Activated T-cell treated with anti-CD3 and anti-CD28 coated beads, Interleukin-2, amount 50 U/mL, for 72 hours (primary cell): ENCODE data around the gene FAM184A. TPM values are rescaled to one million over a fixed set of nuclear protein-coding genes. Genes with fewer than 3 reads are reported as not detected.
"Not testable (repeated sequence)": the region's sequence is repeated elsewhere in the genome, so short reads cannot be mapped to it uniquely, and the experiment has no call there.

Experiments used
- ATAC-seq, 2 donors: fragments of 150-1000 bp; cut with Tn5 transposase; replicated peaks in 1 of 2; 2 replicates each; pipeline ENCODE4 v1.10.0; 2021; ENCODE audit warnings: moderate library complexity in 2 of 2, mild to moderate bottlenecking in 1 of 2
- DNase-seq, 2 donors: peaks; one replicate each; pipeline ENCODE4 v3.0.0; 2021 to 2022; ENCODE audit warnings: mixed read lengths in 1 of 2
- H3K27ac Mint-ChIP-seq: one replicate; pipeline ENCODE4 v1.8.0; 2022; ENCODE audit warnings: mild to moderate bottlenecking, moderate library complexity, mixed read lengths
- H3K27me3 Mint-ChIP-seq: one replicate; pipeline ENCODE4 v1.8.0; 2022; ENCODE audit warnings: low read depth, mixed read lengths
- H3K36me3 Mint-ChIP-seq, 2 donors: one replicate each; pipeline ENCODE4 v1.8.0; 2022; ENCODE audit warnings: mixed read lengths in 2 of 2, mild to moderate bottlenecking in 1 of 2; ENCODE audit not compliant: insufficient read depth in 2 of 2
- H3K4me1 Mint-ChIP-seq: one replicate; pipeline ENCODE4 v1.8.0; 2022; ENCODE audit warnings: low read depth, mixed read lengths
- H3K4me3 Mint-ChIP-seq, 2 donors: one replicate each; pipeline ENCODE4 v1.8.0; 2022; ENCODE audit warnings: mild to moderate bottlenecking in 2 of 2, mixed read lengths in 2 of 2, moderate library complexity in 2 of 2
- H3K9me3 Mint-ChIP-seq, 2 donors: one replicate each; pipeline ENCODE4 v1.8.0; 2022; ENCODE audit warnings: mixed read lengths in 2 of 2
- total RNA-seq, 2 donors: library from RNA; stranded (reverse); gene quantifications; one replicate each; pipeline ENCODE4 v1.2.3, GENCODE V29; 2022

Gene FAM184A, protein sequence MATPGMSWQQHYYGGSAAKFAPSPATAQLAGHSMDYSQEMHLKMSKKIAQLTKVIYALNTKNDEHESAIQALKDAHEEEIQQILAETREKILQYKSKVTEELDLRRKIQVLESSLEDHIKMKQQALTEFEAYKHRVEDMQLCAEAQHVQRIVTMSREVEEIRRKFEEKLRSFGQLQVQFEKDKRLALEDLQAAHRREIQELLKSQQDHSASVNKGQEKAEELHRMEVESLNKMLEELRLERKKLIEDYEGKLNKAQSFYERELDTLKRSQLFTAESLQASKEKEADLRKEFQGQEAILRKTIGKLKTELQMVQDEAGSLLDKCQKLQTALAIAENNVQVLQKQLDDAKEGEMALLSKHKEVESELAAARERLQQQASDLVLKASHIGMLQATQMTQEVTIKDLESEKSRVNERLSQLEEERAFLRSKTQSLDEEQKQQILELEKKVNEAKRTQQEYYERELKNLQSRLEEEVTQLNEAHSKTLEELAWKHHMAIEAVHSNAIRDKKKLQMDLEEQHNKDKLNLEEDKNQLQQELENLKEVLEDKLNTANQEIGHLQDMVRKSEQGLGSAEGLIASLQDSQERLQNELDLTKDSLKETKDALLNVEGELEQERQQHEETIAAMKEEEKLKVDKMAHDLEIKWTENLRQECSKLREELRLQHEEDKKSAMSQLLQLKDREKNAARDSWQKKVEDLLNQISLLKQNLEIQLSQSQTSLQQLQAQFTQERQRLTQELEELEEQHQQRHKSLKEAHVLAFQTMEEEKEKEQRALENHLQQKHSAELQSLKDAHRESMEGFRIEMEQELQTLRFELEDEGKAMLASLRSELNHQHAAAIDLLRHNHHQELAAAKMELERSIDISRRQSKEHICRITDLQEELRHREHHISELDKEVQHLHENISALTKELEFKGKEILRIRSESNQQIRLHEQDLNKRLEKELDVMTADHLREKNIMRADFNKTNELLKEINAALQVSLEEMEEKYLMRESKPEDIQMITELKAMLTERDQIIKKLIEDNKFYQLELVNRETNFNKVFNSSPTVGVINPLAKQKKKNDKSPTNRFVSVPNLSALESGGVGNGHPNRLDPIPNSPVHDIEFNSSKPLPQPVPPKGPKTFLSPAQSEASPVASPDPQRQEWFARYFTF
- total RNA-seq, result 10 to 100 TPM; 18.4 to 18.5 TPM

DNA sequence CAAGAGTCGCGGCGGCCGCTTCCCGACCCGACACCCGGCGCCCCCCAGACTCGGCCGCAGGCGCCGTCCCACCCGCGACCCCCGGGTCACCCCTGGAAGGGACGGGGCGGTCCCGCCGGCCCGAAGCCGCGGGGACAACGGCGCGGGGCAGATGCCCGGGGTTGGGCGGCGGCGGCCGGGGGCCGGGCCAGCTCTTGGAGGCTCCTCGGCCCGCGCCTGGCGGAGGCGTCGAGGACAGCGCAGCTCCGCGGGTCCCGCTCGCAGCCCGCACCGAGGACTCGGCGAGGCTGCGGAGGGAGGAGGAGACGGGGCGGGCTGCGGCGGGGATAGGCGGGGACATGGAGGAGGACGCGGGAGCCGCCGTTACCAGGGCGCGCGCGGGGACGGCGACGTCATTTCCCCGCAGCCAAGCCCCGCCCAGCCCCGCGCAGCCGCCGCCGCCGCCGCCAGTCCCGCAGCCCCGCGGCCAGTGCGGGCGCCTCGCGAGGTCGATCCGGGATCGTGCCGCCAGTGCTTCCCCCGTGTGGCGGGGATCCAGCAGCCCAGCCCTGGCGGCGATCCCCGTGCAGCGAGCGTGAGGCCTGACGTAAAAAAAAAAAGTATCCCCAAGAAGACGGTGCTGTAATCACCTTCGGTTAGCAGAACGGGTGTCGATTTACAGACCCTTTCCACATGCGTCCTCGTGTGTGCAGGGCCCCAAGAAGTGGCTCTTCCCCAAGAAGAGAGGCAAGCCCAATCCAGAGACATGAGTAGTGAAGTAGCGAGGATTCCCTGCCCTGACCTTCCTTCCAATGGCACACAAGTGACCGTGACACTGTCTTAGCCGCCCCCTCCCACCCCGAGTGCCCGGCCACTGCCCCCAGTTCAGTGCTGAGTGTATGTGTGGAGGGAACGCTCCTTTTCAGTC lies at the start of gene FAM184A:
FAM184A (minus strand) TSS at position 289 of the 907 bp plus-strand sequence. CDS start 365 bp downstream, outside the sequence.
- Mint-ChIP-seq H3K4me3 (peak within 1 kb of the TSS; percentile 93 to 94), H3K27me3 (no peaks in the 10 kb centered on the region), H3K27ac (peak within 1 kb of the TSS; percentile 89), H3K4me1 (peaks cover 51% of the 10 kb centered on the region), H3K9me3 (peaks cover 2 to 8% of the 10 kb centered on the region in 2 donors), H3K36me3 (peaks cover 7 to 12% of the 10 kb centered on the region in 2 donors)
- ATAC-seq (peak; percentile 75), DNase-seq (peak; percentile 84 to 85)

DNA sequence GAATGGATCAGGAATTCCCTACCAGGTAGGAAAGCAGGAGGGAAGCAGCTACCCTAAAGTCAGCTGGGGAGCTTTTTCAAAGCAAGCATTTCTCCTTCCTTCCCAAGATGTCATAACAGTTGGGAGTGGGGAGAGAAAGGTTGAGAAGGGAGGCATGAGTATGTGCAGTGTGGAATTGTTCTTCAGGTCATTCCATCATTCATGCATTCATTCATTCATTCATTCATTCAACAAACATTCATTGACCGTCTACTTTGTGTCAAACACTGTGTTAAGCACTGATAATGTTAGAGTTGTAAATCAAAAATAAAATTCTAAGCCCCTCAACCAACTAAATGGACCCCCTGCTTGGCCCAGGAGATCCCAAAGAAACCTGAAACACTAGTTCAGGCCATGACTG lies 49.2 kb upstream of the FAM184A start:
- H3K4me1 Mint-ChIP-seq, result peaks cover 10% of the 10 kb centered on the region
- ATAC-seq, result no peak

DNA sequence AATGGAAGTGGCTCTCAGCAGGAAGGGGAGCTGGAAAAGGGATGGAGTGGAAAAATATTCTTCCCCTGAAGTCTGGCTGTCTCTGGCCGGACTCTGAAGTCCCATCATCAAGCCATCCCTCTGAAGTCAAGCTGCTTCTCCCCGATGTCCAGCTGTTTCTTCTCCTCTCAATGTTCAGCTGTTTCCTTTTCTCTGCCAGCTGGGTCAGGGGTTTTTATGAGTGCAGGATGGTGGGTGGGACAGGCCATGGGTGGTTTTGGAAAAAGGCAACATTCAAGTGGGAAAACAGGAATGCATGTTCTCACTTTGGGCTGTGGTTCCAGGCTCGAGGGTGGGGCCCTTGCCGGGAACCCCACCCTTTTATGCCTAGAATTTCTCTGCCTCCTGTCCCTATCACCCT lies 48.4 kb upstream of the FAM184A start:
- H3K4me1 Mint-ChIP-seq, result peaks cover 10% of the 10 kb centered on the region
- peaks cover 21% of the 10 kb centered on the region for H3K27me3 Mint-ChIP-seq
- H3K27ac Mint-ChIP-seq, result no peak overlapping the region
- ATAC-seq (no peak), DNase-seq (no peak)
- no peak overlapping the region for H3K4me3 Mint-ChIP-seq
- H3K36me3 Mint-ChIP-seq, result no peaks in the 10 kb centered on the region
- no peaks in the 10 kb centered on the region for H3K9me3 Mint-ChIP-seq

More for the DNA sequence above, 49.2 kb upstream of the FAM184A start:
- Mint-ChIP-seq H3K9me3 (no peaks in the 10 kb centered on the region), H3K36me3 (no peaks in the 10 kb centered on the region), H3K27ac (no peak overlapping the region), H3K27me3 (peaks cover 21% of the 10 kb centered on the region), H3K4me3 (no peak overlapping the region)
- DNase-seq, result no peak

DNA sequence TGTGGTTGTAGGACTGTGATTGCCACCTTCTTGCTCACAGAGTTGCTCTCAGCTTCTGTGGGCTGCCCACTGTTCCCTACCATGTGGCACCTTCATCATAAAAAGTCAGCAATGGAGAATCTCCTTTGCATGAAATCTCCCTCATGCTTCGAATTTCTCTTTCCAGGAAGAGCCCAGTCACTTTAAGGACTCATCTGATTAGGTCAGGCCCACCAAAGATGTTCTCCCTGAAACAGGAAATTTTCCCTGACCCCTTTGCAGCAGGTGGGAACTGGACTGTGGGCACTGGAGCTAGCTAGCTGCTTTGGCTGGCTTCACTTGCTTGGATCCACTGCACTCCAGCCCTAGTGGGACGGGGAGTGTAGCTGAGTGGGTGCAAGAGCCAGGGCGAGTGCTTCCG lies 47.7 kb upstream of the FAM184A start:
- Mint-ChIP-seq H3K27ac (no peak overlapping the region), H3K4me3 (no peak overlapping the region), H3K9me3 (no peaks in the 10 kb centered on the region), H3K36me3 (no peaks in the 10 kb centered on the region), H3K4me1 (peaks cover 10% of the 10 kb centered on the region), H3K27me3 (peaks cover 21% of the 10 kb centered on the region)
- DNase-seq (no peak), ATAC-seq (no peak)

DNA sequence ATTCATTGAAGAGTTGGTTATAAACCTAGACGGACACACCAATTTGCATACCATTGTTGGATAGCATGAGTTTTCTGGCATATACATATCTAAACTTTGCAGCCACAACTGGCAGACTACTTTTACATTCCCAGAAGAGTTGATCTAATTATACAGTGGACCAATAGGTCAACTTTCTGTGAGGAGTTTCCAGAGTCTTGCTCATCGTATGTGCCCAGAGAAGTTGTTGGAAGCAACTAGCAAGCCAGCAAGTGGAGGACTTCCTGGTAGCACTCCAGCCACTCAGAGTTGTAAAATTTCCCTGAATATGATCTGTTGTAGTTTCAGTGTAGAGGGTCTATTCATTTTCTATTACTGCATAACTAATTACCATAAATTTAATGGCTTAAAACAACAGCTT lies 47.1 kb upstream of the FAM184A start:
- ATAC-seq (no peak), DNase-seq (no peak)
- Mint-ChIP-seq H3K9me3 (no peaks in the 10 kb centered on the region), H3K27ac (no peak overlapping the region), H3K4me1 (peaks cover 10% of the 10 kb centered on the region), H3K36me3 (no peaks in the 10 kb centered on the region), H3K27me3 (peaks cover 21% of the 10 kb centered on the region), H3K4me3 (no peak overlapping the region)

DNA sequence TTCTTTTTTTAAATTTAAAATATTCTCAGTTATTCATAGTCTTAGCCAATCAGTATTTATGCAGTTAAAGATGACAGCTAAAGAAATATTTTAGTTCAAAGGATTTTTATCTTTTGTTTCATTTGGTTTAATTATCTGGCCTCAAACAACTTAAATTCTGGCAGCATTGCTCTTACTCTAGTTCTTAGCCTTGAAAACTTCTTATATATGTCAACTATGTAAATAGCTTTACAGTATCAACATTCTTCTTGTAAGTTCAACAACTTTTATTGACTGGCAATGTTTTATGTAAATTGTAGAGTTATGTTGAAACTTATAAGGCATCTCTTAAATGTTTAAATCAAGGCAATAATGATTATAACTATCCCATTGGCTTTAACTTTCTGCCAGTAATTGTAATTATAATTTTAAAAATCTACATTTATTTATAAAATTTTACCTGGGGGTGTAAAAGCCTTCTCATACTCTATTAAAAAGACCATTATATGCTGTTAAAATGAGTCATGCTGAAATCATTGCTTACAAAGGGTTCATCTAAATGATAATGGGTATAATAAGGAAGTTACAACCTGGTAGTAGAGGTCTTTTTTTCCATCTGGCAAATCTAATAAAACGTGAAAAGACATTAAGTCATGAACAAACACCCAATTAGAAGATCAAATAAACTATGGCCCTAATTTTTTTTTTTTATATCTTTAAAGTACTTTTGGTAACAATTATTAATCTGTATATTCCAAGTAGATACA lies 45.8 kb upstream of the FAM184A start:
- DNase-seq, result no peak
- no peaks in the 10 kb centered on the region for H3K36me3 Mint-ChIP-seq
- no peaks in the 10 kb centered on the region for H3K9me3 Mint-ChIP-seq
- no peak overlapping the region for H3K27ac Mint-ChIP-seq
- H3K27me3 Mint-ChIP-seq, result peaks cover 14% of the 10 kb centered on the region
- H3K4me1 Mint-ChIP-seq, result peaks cover 3% of the 10 kb centered on the region
- no peak overlapping the region for H3K4me3 Mint-ChIP-seq
- no peak for ATAC-seq

DNA sequence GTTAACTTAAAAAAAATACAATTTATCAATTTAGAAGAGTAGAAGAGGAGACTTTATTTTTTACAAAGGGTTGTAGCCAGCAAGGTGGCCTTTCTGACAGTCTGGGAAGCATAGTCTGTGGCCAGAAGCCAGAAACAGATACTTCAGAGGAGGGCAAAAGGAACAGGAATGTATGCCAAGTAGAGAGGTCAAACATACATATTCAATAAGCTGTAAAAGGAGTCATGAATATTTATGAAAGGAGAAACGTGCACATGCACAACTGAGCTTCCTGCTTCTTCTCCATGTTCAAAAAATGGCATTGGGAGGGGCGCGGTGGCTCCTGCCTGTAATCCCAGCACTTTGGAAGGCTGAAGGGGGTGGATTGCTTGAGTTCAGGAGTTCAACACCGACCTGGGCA lies 43.9 kb upstream of the FAM184A start:
- Mint-ChIP-seq H3K27ac (no peak overlapping the region), H3K9me3 (no peaks in the 10 kb centered on the region), H3K27me3 (no peaks in the 10 kb centered on the region), H3K36me3 (no peaks in the 10 kb centered on the region), H3K4me3 (no peak overlapping the region), H3K4me1 (no peaks in the 10 kb centered on the region)
- DNase-seq (no peak), ATAC-seq (no peak)

DNA sequence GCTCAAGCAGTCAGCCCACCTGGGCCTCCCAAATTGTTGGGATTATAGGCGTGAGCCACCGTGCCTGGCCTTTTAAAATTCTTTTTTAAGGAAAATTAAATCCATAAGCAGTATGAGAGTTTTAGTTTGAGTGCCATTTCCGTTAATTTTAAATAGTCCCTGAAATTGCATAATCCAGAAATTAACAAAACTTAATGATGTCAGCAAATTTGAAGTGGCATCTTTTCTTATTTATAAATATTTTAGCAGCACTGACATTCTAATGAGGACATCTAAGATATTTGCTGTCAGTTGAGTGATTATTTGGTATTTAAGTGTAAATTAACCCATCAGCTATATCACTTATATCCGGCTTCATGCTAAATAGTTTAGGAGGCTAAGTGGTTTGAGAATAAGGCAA lies 42.9 kb upstream of the FAM184A start:
- no peaks in the 10 kb centered on the region for H3K9me3 Mint-ChIP-seq
- H3K27me3 Mint-ChIP-seq, result no peaks in the 10 kb centered on the region
- no peaks in the 10 kb centered on the region for H3K4me1 Mint-ChIP-seq
- ATAC-seq (no peak), DNase-seq (no peak)
- H3K36me3 Mint-ChIP-seq, result no peaks in the 10 kb centered on the region
- H3K4me3 Mint-ChIP-seq, result no peak overlapping the region
- H3K27ac Mint-ChIP-seq, result no peak overlapping the region

DNA sequence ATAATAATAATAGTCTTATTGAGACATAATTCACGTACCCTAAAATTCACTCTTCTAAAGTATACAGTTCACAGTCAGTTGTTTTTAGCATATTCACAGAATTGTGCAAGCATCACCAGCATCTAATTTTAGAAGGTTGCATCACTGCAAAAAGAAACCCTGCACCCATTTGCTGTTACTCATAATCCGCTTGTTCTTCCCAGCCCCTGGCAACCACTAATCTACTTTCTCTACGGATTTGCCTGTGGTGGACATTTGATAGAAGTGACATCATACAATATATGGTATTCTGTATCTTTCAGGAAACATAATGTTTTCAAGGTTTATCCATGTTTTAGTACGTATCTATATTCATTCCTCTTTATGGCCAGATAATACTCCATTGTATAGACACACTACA lies 41.5 kb upstream of the FAM184A start:
- H3K36me3 Mint-ChIP-seq, result no peaks in the 10 kb centered on the region
- H3K4me1 Mint-ChIP-seq, result no peaks in the 10 kb centered on the region
- ATAC-seq (no peak), DNase-seq (no peak)
- H3K27ac Mint-ChIP-seq, result no peak overlapping the region
- no peaks in the 10 kb centered on the region for H3K27me3 Mint-ChIP-seq
- no peak overlapping the region for H3K4me3 Mint-ChIP-seq
- no peaks in the 10 kb centered on the region for H3K9me3 Mint-ChIP-seq

DNA sequence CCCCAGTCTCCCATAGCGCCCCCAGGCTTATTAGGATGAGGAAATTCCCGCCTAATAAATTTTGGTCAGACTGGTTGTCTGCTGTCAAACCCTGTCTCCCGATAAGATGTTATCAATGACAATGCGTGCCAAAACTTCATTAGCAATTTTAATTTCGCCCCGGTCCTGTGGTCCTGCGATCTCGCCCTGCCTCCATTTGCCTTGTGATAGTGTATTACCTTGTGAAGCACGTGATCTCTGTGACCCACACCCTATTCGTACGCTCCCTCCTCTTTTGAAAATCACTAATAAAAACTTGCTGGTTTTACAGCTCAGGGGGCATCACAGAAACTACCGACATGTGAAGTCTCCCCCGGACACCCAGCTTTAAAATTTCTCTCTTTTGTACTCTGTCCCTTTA lies 40.6 kb upstream of the FAM184A start:
- not testable (repeated sequence) for H3K9me3 Mint-ChIP-seq, DNase-seq, ATAC-seq, H3K27ac Mint-ChIP-seq, H3K4me3 Mint-ChIP-seq, H3K36me3 Mint-ChIP-seq, H3K4me1 Mint-ChIP-seq, H3K27me3 Mint-ChIP-seq

DNA sequence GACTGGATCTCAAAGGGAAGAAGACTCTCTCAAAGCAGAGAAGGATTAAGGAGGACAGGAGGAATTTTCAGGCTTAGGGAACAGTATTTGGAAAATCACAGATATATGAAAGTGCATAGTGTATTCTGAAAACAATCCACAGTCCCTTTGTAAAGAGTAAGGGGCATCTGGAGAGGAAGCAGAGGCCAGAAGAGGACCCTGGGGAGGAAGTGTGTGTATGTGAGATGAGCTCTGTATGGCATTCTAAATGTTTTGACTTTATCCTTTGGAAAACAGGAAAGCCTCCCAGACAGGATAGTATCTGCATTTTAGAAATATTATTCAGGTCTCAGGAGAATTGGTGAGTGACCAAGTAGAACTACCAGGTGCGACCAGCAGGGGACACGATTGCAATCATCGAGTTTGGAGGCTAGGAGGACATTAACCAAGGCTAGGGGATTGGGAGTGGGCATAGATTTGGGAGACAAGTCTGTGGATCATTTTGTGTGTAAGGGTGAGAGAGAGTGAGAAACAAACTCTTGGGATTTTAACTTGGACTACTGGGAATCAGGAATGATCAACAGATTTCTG lies 38.3 kb upstream of the FAM184A start:
- no peaks in the 10 kb centered on the region for H3K36me3 Mint-ChIP-seq
- ATAC-seq (no peak), DNase-seq (peak in 1 of 2 donors; percentile 5)
- H3K27me3 Mint-ChIP-seq, result no peaks in the 10 kb centered on the region
- no peak overlapping the region for H3K4me3 Mint-ChIP-seq
- H3K9me3 Mint-ChIP-seq, result no peaks in the 10 kb centered on the region
- peaks cover 5% of the 10 kb centered on the region for H3K4me1 Mint-ChIP-seq
- H3K27ac Mint-ChIP-seq, result no peak overlapping the region
